PFSK-1 (cell line): Measurements from ENCODE around the gene TRPM2.

Experiments
- SIN3A ChIP-seq: IDR thresholded peaks from 2 replicates; pipeline ENCODE4 v1.6.1; 2012; ENCODE audit warnings: mild to moderate bottlenecking, low read length, moderate library complexity, borderline replicate concordance; ENCODE audit not compliant: insufficient read depth
- TF ChIP-seq, protein P1 (sequence below), 2 experiments: IDR thresholded peaks; 2 replicates each; pipeline versions ENCODE4 v1.6.1 to v1.8.0; 2011 to 2012; ENCODE audit warnings: low read depth in 2 of 2, low read length in 2 of 2, control low read depth in 1 of 2, inconsistent platforms in 1 of 2, mild to moderate bottlenecking in 1 of 2, moderate library complexity in 1 of 2; ENCODE audit not compliant: insufficient read depth in 1 of 2

DNA sequence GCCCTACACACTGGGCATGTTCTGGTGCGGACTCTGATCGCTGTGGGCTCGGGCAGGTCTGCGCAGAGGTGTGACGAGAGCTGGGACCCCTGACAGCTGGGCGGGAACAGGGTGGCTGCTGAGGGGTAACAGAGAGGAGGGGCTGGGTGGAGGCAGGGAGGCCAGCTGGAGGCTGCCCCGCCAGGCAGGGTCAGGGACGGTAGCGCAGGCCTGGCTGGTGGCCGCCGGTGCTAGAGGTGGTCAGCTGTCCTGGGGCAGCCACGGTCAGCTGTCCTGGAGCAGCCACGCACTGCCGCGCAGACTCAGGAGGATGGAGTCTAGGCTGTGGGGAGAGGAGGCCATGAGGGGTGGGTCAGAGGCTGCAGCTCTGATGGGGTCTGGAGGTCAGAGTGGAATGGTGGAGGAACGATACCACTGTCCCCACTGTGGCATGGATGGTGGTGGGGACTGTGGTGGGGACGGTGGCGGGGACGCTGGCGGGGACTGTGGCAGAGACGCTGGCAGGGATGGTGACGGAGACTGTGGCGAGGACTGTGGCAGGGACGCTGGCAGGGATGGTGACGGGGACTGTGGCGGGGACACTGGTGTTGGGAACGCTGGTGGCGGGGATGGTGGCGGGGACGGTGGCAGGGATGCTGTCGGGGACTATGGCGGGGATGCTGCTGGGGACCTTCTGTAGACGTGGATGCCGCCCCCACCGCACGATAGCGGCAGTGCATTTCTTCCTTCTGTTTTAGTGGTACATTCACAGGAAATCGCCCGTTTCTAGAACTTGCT, 80.6 kb downstream of the TRPM2 start:
- TF ChIP-seq, protein P1, sequence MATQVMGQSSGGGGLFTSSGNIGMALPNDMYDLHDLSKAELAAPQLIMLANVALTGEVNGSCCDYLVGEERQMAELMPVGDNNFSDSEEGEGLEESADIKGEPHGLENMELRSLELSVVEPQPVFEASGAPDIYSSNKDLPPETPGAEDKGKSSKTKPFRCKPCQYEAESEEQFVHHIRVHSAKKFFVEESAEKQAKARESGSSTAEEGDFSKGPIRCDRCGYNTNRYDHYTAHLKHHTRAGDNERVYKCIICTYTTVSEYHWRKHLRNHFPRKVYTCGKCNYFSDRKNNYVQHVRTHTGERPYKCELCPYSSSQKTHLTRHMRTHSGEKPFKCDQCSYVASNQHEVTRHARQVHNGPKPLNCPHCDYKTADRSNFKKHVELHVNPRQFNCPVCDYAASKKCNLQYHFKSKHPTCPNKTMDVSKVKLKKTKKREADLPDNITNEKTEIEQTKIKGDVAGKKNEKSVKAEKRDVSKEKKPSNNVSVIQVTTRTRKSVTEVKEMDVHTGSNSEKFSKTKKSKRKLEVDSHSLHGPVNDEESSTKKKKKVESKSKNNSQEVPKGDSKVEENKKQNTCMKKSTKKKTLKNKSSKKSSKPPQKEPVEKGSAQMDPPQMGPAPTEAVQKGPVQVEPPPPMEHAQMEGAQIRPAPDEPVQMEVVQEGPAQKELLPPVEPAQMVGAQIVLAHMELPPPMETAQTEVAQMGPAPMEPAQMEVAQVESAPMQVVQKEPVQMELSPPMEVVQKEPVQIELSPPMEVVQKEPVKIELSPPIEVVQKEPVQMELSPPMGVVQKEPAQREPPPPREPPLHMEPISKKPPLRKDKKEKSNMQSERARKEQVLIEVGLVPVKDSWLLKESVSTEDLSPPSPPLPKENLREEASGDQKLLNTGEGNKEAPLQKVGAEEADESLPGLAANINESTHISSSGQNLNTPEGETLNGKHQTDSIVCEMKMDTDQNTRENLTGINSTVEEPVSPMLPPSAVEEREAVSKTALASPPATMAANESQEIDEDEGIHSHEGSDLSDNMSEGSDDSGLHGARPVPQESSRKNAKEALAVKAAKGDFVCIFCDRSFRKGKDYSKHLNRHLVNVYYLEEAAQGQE (IDR thresholded peaks at IDR 0.05; ENCODE audit: insufficient read depth in 1 of 2, low read depth in 2 of 2, low read length in 2 of 2) = no peak
- TF ChIP-seq SIN3A = no peak
